HAP-1 (cell line): ENCODE results near the gene SLC44A5.
A peak's percentile ranks its signal among the peaks of the same experiment; 100 is the strongest.
"Not testable (repeated sequence)": the region's sequence is repeated elsewhere in the genome, so short reads cannot be mapped to it uniquely, and the experiment has no call there.

Experiments
- DNase-seq, 2 experiments: peaks; one replicate each; pipeline ENCODE4 v3.0.0-alpha.2; 2016 to 2020; ENCODE audit warnings: low spot score in 2 of 2
- H3K27me3 ChIP-seq: fragments of 250-450 bp; sonication (Bioruptor Pico); 2 replicates; pipeline ENCODE4 v1.5.1; 2020; ENCODE audit warnings: low read depth, mild to moderate bottlenecking, moderate library complexity
- H3K36me3 ChIP-seq: fragments of 250-450 bp; sonication (Bioruptor Pico); replicated peaks from 2 replicates; pipeline ENCODE4 v1.5.1; 2020; ENCODE audit warnings: mild to moderate bottlenecking
- H3K4me1 ChIP-seq: fragments of 250-450 bp; sonication (Bioruptor Pico); 2 replicates; pipeline ENCODE4 v1.5.1; 2020; ENCODE audit warnings: mild to moderate bottlenecking
- H3K4me3 ChIP-seq: fragments of 250-450 bp; sonication (Bioruptor Pico); 2 replicates; pipeline ENCODE4 v1.5.1; 2020; ENCODE audit warnings: mild to moderate bottlenecking, moderate library complexity
- H3K9me3 ChIP-seq: fragments of 250-450 bp; sonication (Bioruptor Pico); 2 replicates; pipeline ENCODE4 v1.5.1; 2020; ENCODE audit warnings: mild to moderate bottlenecking, moderate library complexity
- in situ Hi-C: fragments of 300-500 bp; cut with MboI; formaldehyde crosslinking; loops from 3 replicates; pipeline ENCODE4 v1.14.3; 2020; ENCODE audit warnings: low sequenced_read_pairs, inconsistent platforms, mixed read lengths

The SLC44A5 gene

DNA sequence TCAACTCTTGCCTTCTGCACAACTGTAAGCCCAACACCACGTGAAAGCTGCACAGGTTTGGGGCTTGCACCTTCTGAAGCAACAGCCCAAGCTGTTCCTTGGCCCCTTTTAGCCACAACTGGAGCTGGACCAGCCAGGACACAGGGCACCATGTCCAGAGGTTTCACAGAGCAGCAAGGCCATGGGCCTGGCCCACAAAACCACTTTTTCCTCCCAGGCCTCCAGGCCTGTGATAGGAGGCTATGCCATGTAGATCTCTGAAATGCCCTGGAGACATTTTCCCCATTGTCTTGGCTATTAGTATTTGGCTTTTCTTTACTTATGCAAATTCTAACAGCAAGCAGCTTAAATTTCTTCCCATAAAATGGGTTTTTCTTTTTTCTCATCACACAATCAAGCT is 126.1 kb downstream of the SLC44A5 start:
- H3K4me1 ChIP-seq: no peaks in the 10 kb centered on the region
- no peaks in the 10 kb centered on the region for H3K36me3 ChIP-seq
- no peak for DNase-seq
- no peaks in the 10 kb centered on the region for H3K9me3 ChIP-seq
- in situ Hi-C loops: no loop called here
- H3K27me3 ChIP-seq: no peaks in the 10 kb centered on the region
- no peak overlapping the region for H3K4me3 ChIP-seq

GRCh38 chr1:75482951-75483350 is 128.0 kb downstream of the SLC44A5 start:
- no peaks in the 10 kb centered on the region for H3K27me3 ChIP-seq
- no peak overlapping the region for H3K4me3 ChIP-seq
- no peaks in the 10 kb centered on the region for H3K9me3 ChIP-seq
- no peaks in the 10 kb centered on the region for H3K36me3 ChIP-seq
- no peaks in the 10 kb centered on the region for H3K4me1 ChIP-seq
- DNase-seq: no peak
- in situ Hi-C loops: no loop called here

GRCh38 chr1:75476486-75476885 is 134.4 kb downstream of the SLC44A5 start:
- peaks cover 12% of the 10 kb centered on the region for H3K4me1 ChIP-seq
- H3K27me3 ChIP-seq, H3K9me3 ChIP-seq, H3K4me3 ChIP-seq, in situ Hi-C loops, DNase-seq, H3K36me3 ChIP-seq: not testable (repeated sequence)

- Histone ChIP-seq H3K36me3 (no peaks in the 10 kb centered on the region), H3K9me3 (no peaks in the 10 kb centered on the region), H3K4me1 (peaks cover 12% of the 10 kb centered on the region), H3K27me3 (no peaks in the 10 kb centered on the region), H3K4me3 (no peak overlapping the region)
- in situ Hi-C loops: no loop called here
- no peak for DNase-seq
These were observed 135.2 kb downstream of the SLC44A5 start for GRCh38 chr1:75475696-75476095.

- in situ Hi-C loops: no loop called here
- peak in 1 of 2 experiments; percentile 51 for DNase-seq
- H3K36me3 ChIP-seq: no peaks in the 10 kb centered on the region
- peaks cover 14% of the 10 kb centered on the region for H3K4me1 ChIP-seq
- no peaks in the 10 kb centered on the region for H3K9me3 ChIP-seq
- no peaks in the 10 kb centered on the region for H3K27me3 ChIP-seq
- H3K4me3 ChIP-seq: no peak overlapping the region
These were observed 137.8 kb downstream of the SLC44A5 start for GRCh38 chr1:75472971-75473603.

DNA sequence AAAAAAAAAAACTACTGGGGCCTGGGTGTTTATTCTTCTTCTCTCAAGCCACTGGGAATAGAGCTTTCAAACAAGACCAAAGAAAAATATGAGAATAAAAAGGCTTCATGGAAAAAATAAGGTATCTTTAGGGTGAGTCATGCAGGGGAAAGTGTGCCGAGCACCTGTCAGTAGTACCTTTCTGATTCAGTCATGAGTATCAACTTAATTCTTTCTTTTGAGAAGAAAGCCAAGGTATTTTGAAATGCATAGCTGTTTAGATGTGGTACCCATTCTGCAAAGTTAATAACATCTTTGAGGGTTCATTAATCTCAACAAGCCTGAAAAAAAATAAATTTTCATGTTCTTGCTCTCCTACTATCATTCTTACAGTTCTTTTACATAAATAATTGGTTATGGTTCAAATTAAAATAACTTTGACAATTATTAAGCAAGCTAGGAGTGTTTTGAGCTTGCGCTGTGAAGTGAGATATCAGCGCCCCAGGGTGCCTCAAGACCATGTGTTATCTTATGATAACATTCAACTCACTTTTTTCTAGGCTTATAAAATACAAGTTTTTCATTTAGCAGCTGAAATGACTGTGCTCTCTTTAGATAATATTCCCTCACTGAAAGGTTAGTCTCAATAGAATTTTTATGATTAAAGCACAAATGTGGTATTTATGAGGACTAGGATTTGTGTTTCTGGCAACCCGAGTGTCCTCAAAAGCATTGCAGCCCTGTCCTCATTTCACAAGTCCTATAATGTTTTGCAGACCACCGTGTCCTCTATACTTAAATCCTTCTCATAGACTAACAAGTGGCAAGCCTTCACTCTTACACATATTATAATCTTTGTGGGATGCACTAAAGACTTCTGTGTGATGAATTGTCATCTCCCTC is 138.6 kb downstream of the SLC44A5 start:
- no peak for DNase-seq
- in situ Hi-C loops: no loop called here
- no peaks in the 10 kb centered on the region for H3K27me3 ChIP-seq
- H3K36me3 ChIP-seq: no peaks in the 10 kb centered on the region
- peaks cover 14% of the 10 kb centered on the region for H3K4me1 ChIP-seq
- H3K9me3 ChIP-seq: no peaks in the 10 kb centered on the region
- H3K4me3 ChIP-seq: no peak overlapping the region

DNA sequence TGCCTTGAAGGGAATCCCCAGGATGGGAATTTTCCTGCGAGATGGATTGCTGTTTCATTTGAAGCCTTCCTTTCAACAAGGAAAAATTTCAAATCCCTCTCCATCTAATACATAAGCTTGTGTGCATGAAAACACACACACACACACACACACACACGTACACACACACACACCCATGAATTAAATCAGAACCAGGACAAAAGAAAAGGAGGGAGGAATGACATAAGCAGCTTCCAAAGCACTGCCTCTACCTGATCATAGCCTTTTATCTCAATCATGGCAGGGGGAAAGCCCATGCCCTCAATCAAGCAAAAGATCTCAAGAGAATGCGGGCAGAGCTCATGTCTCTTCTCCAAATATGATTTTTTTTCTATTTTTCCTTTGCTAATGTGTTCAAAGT is 139.7 kb downstream of the SLC44A5 start:
- H3K9me3 ChIP-seq: no peaks in the 10 kb centered on the region
- H3K4me3 ChIP-seq: no peak overlapping the region
- in situ Hi-C loops: no loop called here
- no peaks in the 10 kb centered on the region for H3K27me3 ChIP-seq
- DNase-seq: no peak
- peaks cover 14% of the 10 kb centered on the region for H3K4me1 ChIP-seq
- H3K36me3 ChIP-seq: no peaks in the 10 kb centered on the region

- no peak for DNase-seq
- in situ Hi-C loops: no loop called here
- Histone ChIP-seq H3K9me3 (no peaks in the 10 kb centered on the region), H3K27me3 (no peaks in the 10 kb centered on the region), H3K36me3 (no peaks in the 10 kb centered on the region), H3K4me3 (no peak overlapping the region), H3K4me1 (peaks cover 14% of the 10 kb centered on the region)
These were observed 140.5 kb downstream of the SLC44A5 start for GRCh38 chr1:75470448-75470847.

GRCh38 chr1:75469586-75470173 is 141.2 kb downstream of the SLC44A5 start:
- Histone ChIP-seq H3K4me3 (no peak overlapping the region), H3K4me1 (peaks cover 14% of the 10 kb centered on the region)
- in situ Hi-C loops: no loop called here

DNA sequence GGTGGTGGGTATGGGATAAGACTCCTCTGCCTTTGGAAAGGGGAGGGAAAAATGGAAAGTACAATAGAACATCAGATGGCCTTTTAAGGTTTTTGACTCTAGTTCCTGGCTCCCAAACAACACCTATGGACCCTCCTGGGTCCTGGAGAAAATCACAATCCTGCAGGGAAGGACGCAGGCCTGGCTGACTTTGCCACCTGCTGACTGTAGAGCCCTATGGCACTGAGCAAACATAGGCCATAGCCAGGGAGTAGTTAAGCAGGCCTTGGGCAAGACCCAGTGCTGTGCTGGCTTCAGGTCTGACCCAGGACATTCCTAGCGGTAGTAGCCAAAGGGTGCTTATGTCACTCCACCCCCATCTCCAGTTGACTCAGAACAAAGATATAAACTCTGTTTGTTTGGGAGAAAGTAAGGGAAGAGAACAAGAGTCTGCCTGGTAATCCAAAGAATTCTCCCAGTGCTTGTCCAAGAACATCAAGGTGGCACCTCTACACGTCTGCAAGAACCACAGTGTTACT is 149.0 kb downstream of the SLC44A5 start:
- H3K4me1 ChIP-seq: no peaks in the 10 kb centered on the region
- DNase-seq: no peak
- in situ Hi-C loops: no loop called here
- H3K36me3 ChIP-seq: no peaks in the 10 kb centered on the region
- H3K9me3 ChIP-seq: no peaks in the 10 kb centered on the region
- H3K27me3 ChIP-seq: no peaks in the 10 kb centered on the region
- H3K4me3 ChIP-seq: no peak overlapping the region

More at GRCh38 chr1:75469586-75470173, 141.2 kb downstream of the SLC44A5 start:
- DNase-seq: no peak
- no peaks in the 10 kb centered on the region for H3K36me3 ChIP-seq
- H3K9me3 ChIP-seq: no peaks in the 10 kb centered on the region
- H3K27me3 ChIP-seq: no peaks in the 10 kb centered on the region

GRCh38 chr1:75449998-75450397 is 160.9 kb downstream of the SLC44A5 start:
- no peaks in the 10 kb centered on the region for H3K9me3 ChIP-seq
- no peak for DNase-seq
- H3K36me3 ChIP-seq: no peaks in the 10 kb centered on the region
- H3K4me1 ChIP-seq: no peaks in the 10 kb centered on the region
- no peaks in the 10 kb centered on the region for H3K27me3 ChIP-seq
- no peak overlapping the region for H3K4me3 ChIP-seq
- in situ Hi-C loops: no loop called here

GRCh38 chr1:75444220-75444619 is 166.7 kb downstream of the SLC44A5 start:
- Histone ChIP-seq H3K4me3 (no peak overlapping the region), H3K4me1 (no peaks in the 10 kb centered on the region), H3K36me3 (no peaks in the 10 kb centered on the region), H3K27me3 (no peaks in the 10 kb centered on the region), H3K9me3 (no peaks in the 10 kb centered on the region)
- in situ Hi-C loops: no loop called here
- DNase-seq: no peak

DNA sequence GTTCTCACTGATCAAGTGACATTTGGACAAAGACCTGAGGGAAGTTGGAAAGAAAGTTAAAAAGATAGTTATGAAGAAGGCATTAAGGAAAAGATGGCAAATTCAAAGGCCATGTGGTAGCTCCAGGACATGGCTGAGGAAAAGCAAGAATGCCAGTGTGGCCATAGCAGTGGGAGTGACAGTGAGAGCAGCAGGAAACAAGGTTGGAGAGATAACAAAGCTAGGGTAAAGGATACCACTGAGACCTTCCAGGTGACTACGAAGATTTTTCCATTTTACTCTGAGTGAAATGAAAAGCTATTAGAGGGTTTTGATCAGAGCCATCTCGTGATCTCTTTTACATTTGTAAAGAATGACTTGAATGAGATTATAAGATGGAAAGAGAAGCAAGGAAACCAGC is 170.6 kb downstream of the SLC44A5 start:
- no peak for DNase-seq
- Histone ChIP-seq H3K9me3 (no peaks in the 10 kb centered on the region), H3K4me1 (no peaks in the 10 kb centered on the region), H3K27me3 (no peaks in the 10 kb centered on the region), H3K4me3 (no peak overlapping the region), H3K36me3 (no peaks in the 10 kb centered on the region)
- in situ Hi-C loops: no loop called here

GRCh38 chr1:75438355-75438754 is 172.6 kb downstream of the SLC44A5 start:
- no peak overlapping the region for H3K4me3 ChIP-seq
- H3K9me3 ChIP-seq: no peaks in the 10 kb centered on the region
- no peak for DNase-seq
- in situ Hi-C loops: no loop called here
- no peaks in the 10 kb centered on the region for H3K4me1 ChIP-seq
- no peaks in the 10 kb centered on the region for H3K27me3 ChIP-seq
- no peaks in the 10 kb centered on the region for H3K36me3 ChIP-seq
